Ramos (cell line): ENCODE data around the gene CD28.

Source experiments
- in situ Hi-C: fragments of 300-500 bp; cut with MboI; formaldehyde crosslinking; loops from one replicate; pipeline ENCODE4 v1.14.3; 2022; ENCODE audit warnings: low sequenced_read_pairs; ENCODE audit not compliant: unreplicated experiment

CD28 gene

DNA sequence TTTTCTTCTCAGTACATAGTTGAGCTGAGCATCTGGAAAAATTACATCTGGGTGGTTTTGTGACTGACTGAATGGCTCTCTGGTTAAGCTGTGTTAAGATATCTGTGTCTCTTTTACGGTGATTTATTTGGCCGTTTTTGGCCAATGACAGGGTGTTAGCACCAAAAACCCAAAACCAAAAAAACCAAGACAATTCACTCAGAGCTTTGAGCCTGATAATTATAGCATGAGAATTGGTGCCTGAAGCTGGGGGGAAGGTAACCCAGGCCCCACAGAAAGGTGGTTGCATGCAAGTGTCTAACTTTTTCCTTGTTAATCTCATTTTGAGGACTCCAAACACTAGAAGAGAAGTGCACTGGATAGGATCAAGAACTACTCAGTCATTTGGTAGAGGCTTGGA is 4.5 kb downstream of the CD28 start:
- in situ Hi-C loops: no loop called here

DNA sequence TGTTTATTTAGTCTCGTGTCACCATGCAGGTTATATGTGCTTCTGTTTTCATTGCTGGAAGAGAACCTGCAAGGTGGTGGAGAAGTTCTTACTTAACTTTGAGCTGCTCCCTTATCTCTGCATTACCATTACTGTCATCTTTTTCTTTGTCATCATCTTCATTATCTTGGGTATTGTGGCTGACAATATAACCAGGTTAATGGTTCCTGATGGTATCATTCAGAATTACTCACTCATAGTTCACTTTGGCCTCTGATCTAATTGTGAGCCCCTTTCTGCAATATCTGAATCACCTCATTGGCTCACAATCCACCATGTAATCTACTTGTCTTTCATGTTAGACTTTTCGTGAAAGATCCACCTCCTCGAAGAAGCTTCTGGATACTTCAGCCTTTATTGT is 5.0 kb downstream of the CD28 start:
- in situ Hi-C loops: no loop called here

DNA sequence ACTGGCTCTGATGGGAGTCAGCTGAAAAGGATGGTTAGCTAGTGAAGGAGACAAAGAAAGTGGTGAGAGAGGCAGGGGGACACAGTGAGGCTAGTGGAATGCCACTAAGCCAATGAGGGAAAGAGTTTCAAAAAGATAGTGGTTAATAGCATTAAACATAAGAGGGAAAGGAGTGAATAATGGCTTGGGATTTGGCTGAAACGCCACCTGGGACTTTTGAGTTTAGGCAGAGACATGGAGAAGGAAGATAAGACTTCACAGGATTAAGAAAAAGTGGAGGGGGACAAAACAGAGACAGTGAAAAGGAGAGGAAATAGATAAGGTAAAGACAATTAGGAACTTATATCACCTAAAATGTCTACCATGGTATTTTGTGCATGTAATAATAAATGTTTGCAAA is 6.9 kb downstream of the CD28 start:
- in situ Hi-C loops: no loop called here

DNA sequence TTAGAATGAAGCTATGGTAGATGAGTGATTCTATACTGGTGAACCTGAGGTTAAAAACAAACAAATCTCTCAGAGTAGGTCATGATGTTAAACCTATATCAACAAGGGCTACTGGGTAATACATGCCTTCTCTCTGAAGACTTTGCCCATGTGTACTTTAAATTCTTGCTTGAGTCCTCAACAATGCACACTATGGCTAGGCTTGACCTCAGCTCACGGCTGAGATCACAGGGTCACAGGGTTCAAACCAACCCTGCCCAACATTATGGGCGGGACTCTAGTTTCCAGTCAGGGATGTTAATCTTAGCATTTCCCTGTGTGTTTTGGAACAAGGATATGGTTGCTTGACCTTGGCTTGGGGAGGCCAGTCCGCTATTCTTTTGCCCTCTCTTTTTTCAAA is 7.7 kb downstream of the CD28 start:
- in situ Hi-C loops: no loop called here

DNA sequence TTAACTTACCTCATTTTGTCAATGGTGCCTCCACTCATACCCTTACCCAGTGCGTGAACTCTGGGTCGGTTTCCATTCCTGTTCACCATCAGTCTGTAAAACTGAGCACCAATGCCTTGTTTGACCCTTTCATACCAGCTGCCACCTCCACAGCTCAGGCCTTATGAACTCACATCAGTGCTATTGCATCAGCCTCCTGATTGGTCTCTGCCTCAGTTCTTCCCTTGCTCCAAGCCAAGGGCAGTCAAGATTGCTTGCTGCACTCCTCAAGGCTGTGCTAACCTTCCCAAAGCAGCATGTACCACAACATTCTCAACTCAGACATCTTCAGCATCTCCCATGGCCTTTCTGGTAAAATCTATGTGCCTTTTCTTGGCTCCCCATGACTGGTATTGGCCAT is 9.3 kb downstream of the CD28 start:
- in situ Hi-C loops: no loop called here

DNA sequence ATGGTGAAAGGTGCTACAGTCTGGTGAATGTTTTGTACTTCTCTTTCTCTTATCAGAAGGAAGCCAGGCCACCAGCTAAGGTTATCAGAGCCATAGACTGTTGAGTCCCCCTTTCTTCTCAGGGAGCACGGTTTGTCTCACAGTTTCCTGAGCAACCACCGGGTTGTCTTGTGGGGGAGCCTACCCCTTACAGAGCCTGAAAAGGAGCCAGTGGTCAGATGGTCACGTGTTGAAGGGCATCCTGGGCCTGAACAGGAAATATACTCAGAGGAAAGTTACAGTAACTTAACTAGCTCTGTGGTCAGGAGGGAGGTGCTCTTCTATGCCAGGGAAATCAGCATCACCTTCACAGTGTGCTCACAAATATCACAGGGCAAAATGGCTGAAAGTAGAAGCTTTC is 11.6 kb downstream of the CD28 start:
- in situ Hi-C loops: no loop called here

DNA sequence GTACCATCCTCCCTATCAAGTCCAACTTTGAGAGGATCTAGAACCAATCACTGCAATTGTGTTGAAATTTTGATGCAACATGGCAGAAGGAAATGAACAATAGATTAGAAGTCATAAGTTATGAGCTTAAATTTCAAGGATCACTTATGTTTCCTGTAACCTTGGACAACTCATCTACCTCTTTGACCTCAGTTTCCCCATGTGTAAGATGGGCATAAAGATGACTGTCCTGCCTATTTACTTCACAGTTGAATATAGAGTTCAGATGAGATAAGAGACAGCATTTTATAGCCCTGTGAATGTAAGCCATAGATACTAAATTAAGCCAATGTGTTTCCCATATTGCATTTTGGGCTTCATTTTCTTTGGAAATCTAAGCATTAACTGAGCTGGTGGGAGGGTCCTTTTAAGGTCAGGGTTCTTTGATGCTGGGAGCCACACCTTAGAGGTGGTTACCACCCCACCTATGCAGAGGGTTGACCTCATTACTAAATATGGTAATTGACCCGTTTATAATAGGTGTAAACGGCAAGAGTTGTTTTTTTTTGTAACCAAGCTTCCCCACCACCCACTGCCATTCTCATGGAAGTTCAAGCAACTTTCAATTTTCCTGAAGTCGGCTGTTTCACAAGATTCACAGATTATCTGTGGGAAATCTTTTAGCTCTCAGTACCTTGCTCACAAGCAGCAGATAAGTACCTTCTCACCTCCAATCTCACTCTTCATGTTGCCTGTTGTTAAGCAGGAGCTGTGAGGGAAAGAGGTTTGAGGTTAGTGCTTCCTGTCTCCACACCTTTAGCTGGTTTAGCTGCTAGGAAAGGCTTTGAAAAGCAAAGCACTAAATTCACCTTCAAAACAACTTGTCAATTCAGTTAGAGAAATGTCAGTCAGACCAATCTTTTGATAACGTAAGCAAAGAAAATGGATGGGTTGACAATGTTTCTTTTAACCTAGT is 13.3 kb downstream of the CD28 start:
- in situ Hi-C loops: no loop called here

DNA sequence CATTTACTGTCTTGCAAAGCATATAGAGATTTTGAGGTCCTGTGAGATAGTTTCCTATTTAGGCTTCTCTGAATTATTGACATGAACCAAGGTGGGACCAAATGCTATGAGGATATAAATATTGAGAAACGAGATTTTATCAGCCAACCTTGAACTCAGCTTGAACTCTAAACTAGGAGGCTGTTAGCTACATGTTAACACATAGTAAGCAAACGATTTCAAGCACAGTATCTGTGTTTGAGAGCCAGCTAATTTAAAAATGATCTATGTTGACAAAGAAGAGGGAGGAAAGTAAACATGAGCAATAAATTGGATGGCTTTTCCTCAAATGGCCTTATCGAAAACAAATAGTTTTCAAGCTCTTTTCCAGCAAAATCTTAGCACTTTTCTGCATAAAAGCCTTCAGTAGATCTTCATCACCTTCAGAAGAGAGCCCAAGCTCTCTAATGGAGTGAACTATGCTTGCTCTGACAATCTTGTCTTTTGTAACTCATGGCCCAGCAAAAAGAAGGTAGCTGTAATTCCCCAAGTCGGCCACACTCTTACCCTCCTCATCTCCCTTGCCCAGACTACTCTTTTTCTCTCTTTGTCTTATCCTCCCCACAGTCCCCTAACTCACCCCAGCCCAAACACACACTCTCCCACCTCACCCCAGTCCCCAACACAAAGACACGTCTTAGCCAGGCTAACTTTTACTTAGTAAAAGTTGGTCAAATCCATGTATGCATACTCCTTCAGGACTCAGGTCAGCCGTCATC is 14.7 kb downstream of the CD28 start:
- in situ Hi-C loops: no loop called here

DNA sequence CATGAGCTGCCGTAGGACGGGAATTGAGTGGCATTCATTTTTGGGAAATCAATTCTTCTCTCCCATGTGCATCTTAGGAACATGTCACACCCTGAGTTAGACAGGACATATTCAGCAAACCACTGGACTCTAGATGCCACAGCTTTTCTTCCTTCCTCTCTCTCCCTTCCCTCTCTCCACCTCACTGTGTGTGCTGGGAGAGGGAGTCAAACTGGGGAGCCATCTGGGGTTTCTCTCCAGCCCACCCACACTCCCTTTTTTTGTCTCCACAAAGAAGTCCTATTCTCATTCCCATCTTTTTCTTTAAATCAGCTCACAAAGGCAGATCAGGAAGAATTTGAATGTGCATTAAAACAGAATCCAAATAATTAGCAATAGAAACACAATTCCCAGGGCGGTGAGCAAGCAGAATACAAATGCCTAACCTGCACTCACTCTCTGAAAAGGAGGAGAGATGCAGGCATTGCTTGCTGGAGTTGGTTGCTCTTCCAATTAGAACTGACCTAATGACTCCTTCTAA is 15.4 kb downstream of the CD28 start:
- in situ Hi-C loops: no loop called here

DNA sequence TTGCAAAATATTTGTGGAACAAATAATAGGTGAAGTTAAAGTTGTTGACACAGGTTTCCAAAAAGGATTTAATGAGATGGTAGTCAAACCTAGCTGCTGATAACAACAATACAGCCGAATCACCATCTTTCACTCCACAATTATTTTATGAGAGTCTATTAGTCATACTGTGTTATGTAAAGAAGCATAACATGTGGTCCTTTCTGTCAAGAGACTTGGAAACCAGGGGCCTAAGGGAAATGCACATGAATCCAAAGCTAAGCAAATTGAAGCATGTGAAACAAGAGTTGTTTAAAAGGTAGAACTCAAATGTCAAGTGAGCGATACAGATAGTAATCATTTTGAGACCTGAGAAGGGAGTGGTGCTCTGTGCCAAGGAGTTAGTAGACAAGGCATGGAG is 16.0 kb downstream of the CD28 start:
- in situ Hi-C loops: no loop called here

DNA sequence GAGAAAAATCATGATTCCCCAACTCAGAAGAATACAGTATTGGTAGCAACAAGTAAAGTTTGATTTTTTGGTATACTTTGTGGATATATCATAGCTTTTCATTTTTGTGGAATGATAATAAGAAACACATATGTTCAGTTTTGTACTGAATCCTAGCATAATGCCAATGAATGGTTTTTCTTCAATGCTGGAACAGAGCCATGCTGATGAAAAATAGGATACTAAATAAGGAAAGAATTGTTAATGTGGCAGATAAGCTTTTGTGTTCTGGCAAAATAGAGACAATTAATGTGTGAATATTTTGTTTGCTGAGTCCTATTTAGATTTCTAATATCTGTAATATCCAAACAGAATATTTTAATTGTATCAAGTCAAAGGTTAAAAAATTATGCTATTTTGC is 21.9 kb downstream of the CD28 start:
- in situ Hi-C loops: no loop called here

DNA sequence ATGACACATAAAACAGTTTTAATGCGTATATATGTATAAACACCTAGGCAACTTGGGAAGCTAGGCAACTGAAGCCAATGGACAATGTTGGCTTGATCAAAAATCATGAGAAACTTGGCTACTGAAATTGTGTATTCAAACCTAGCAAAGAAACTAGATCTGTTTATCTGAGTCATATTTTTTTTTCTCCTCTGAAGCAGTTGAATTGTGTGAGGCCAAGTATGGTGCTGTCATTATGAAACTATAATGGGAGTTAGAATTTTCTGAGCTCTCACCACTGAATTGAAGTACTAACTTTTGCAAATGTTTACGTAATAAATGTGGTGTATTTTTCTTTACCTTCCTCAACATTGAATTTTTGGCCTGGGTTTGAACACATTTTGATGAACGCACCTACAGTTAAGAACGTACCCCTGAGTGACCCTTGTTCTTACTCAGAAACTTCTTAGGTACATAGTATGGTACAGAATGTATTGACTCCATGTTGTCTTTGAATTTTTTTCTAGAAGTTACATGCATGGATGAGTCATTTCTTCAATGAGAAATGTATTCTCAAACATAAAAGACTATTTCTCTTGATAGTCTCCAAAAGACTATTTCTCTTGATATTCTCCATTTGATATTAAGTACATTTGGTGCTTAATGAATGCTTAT is 23.8 kb downstream of the CD28 start:
- in situ Hi-C loops: no loop called here

DNA sequence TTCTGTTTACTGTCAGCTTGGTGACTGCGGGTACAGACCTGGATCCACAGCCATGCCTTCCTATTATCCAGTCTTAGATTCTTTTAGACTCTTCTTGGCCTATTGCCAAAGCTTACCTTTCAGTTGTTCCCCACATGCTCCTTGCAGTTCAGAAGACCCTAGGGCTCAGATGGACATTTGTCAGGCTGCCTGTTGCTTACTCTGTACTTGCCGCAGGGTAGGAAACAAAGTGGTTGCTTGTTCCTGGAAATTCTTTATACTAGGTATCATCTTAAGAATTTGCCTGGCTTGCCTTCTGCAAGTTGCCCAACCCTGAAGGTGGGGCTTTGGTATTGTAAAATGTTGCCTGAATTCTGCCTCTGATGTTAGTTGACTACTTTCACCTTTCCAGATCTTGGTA is 24.4 kb downstream of the CD28 start:
- in situ Hi-C loops: no loop called here

DNA sequence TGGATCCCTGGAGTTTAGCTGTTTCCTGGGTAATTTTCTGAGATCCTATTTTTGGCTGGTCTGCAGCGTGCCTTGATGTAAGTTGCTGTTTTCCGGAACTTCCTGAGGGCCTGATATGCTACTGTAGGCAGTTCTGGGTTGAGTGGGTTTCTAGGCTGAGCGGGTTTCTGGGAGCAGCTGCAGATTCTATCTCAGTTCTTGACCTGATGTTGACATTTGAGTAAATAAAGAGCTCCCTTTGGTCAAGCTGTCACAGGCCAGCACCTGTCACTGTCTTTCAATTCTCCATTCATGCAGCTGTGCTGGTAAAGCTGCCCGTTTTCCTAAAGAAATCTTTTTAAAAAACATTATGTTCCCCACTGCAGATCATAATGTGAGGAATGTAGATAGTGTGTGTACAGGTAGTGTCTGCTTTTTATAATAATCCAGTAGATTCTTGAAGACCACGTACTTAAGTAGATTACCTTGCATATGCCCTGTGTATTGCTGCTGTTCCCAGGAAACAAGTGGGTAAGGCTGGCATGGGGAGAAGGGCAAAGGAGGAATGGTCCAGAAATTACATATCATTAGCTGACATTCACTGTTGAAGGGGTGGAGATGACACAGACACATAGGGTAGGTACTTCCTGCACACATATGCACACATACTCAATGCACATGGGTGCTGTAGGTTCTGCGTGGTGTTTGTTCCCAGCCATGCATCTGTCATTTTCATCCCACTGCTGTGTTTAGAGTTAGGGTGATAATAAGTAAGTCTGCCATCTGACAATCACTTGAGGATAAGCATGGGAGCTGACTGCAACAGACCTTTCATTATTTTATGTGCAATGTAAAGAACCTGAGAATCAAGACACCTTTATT is 25.9 kb downstream of the CD28 start:
- in situ Hi-C loops: no loop called here

DNA sequence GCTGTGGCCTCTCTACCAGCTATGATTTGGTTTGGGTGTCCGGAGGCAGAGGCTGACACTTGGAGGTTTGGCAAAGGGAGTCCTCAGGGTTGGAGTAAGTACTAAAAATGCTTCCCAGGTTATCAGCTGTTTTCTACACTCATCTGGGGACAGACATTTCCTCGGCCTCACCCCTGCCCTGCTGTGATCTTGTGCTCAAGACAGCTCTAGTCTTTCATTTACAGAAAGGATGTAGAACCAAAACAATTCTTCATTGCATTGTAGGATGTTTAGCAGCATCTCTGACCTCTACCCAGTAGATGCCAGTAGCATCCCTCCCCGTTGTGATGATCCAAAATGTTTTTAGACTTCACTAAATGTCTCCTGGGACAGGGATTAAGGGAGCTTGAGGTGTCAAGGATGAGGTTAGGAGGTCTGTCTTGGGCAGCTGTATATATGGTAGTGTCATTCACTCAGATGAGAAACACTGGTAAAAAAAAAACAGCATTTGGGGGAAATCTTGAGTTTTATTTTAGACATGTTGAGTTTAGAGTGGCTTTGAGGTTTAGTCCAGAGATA is 26.6 kb downstream of the CD28 start:
- in situ Hi-C loops: no loop called here

DNA sequence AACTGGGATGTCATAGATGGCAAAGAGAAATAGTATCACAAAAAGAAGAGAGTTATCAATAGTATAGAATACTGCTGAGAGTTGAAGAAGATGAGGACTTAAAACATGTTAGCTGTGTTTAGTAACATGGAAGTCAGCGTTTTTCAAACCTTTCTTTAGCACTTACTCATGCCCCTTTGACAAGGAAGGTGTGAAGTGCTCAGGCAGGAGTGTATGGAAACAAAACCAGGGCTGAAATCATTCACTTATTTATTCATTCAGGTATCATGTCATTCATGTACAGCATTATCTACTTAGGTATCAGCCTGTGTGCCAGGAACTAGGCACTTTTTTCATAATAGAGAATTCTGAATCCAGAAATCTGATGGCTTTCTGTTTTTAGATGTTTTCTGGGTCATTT is 27.2 kb downstream of the CD28 start:
- in situ Hi-C loops: no loop called here

DNA sequence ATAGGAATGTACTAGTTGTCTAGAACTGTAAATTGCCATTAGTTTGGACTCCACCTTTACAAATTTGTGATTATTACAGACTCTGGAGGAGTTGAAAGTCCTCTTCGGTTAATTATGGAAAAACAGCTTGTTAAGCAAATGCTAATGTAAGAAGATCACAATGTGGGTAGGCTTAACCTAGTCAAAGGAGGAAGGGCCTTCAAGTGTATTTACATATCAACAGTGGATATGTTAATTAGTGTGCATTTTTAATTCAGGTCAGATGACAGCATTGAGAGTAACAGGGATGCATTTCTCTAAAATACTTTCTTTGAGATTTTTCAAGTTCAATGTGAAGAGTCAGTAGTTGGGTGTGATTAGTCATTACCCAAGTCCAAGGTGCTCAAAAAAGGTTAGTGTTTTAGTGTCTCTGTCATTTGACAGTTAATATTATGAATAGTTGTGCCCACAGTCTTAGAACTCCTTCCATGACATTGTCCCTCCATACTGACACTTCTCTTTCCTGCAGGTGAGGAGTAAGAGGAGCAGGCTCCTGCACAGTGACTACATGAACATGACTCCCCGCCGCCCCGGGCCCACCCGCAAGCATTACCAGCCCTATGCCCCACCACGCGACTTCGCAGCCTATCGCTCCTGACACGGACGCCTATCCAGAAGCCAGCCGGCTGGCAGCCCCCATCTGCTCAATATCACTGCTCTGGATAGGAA is 28.0 kb downstream of the CD28 start:
- in situ Hi-C loops: no loop called here

DNA sequence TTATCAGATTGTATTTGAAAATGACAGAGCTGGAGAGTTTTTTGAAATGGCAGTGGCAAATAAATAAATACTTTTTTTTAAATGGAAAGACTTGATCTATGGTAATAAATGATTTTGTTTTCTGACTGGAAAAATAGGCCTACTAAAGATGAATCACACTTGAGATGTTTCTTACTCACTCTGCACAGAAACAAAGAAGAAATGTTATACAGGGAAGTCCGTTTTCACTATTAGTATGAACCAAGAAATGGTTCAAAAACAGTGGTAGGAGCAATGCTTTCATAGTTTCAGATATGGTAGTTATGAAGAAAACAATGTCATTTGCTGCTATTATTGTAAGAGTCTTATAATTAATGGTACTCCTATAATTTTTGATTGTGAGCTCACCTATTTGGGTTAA is 30.9 kb downstream of the CD28 start:
- in situ Hi-C loops: no loop called here

DNA sequence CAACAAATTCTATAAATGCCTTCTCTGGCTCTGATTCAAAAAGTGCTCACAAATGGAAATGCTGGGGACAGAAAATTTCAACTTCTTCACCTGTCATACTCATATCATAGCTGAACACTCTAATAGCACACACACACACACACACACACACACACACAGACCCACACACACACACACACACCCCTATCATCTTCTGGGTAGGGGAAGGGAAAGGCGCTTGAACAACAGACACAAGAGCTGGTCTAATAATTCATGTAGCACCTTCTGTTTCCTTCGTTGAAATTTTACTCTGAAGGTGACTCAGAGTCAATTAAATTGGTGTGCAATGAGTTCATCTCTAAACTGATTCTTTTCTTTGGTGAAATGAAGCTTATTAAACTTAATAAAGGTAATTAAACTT is 32.9 kb downstream of the CD28 start:
- in situ Hi-C loops: no loop called here
